DOHH2 (cell line): ENCODE results near the gene BMP8B.

Experiments used
- H3F3A ChIP-seq: fragments of 200-600 bp; sonication (generic), shearing (Covaris generic); 2 replicates; pipeline ENCODE4 v1.6.0; 2016; ENCODE audit warnings: antibody characterized with exemption, mild to moderate bottlenecking; ENCODE audit not compliant: control insufficient read depth, insufficient read depth
- H3K27ac ChIP-seq: fragments of 200-600 bp; sonication (generic); 2 replicates; pipeline ENCODE4 v1.5.1; 2014; ENCODE audit warnings: low read depth, mild to moderate bottlenecking, low read length, moderate library complexity
- H3K27me3 ChIP-seq: fragments of 200-600 bp; sonication (generic); 2 replicates; pipeline ENCODE4 v1.6.1; 2014; ENCODE audit warnings: mild to moderate bottlenecking, low read length, mixed read lengths; ENCODE audit not compliant: control insufficient read depth
- H3K36me3 ChIP-seq: fragments of 200-600 bp; sonication (generic); 2 replicates; pipeline ENCODE4 v1.6.1; 2014; ENCODE audit warnings: mild to moderate bottlenecking, low read length, moderate library complexity, mixed read lengths; ENCODE audit not compliant: control insufficient read depth
- H3K4me1 ChIP-seq: fragments of 200-600 bp; sonication (generic); 2 replicates; pipeline ENCODE4 v1.6.1; 2014; ENCODE audit warnings: mild to moderate bottlenecking, low read length, mixed read lengths; ENCODE audit not compliant: control insufficient read depth
- H3K4me2 ChIP-seq: fragments of 200-600 bp; sonication (generic); 2 replicates; pipeline ENCODE4 v1.6.0; 2014; ENCODE audit warnings: mild to moderate bottlenecking, low read length, moderate library complexity
- H3K4me3 ChIP-seq: fragments of 200-600 bp; sonication (generic); 2 replicates; pipeline ENCODE4 v1.5.1; 2014; ENCODE audit warnings: mild to moderate bottlenecking, low read length, mixed read lengths
- H3K79me2 ChIP-seq: fragments of 200-600 bp; sonication (generic); 2 replicates; pipeline ENCODE4 v1.6.1; 2014; ENCODE audit warnings: mild to moderate bottlenecking, low read length, mixed read lengths; ENCODE audit not compliant: control insufficient read depth
- H3K9me2 ChIP-seq: fragments of 200-600 bp; sonication (generic); replicated peaks from 2 replicates; pipeline ENCODE4 v1.6.1; 2014; ENCODE audit warnings: mild to moderate bottlenecking, low read length, mixed read lengths; ENCODE audit not compliant: control insufficient read depth
- H3K9me3 ChIP-seq: fragments of 200-600 bp; sonication (generic); 2 replicates; pipeline ENCODE4 v1.6.1; 2014; ENCODE audit warnings: antibody characterized with exemption, low read length, mixed read lengths; ENCODE audit not compliant: control insufficient read depth, insufficient read depth
- H4K20me1 ChIP-seq: fragments of 200-600 bp; sonication (generic); 2 replicates; pipeline ENCODE4 v1.6.0; 2014; ENCODE audit warnings: low read depth, mild to moderate bottlenecking, antibody characterized with exemption, low read length, moderate library complexity; ENCODE audit not compliant: control insufficient read depth, insufficient read depth
- CTCF ChIP-seq: fragments of 200-600 bp; sonication (generic); IDR thresholded peaks from one replicate; pipeline ENCODE4 v1.5.1; 2014; ENCODE audit warnings: antibody characterized with exemption, mild to moderate bottlenecking, low read depth, low read length; ENCODE audit not compliant: poor library complexity, severe bottlenecking
- EZH2phosphoT487 ChIP-seq: fragments of 200-600 bp; sonication (generic); IDR thresholded peaks from 2 replicates; pipeline ENCODE4 v1.6.1; 2017; ENCODE audit warnings: borderline replicate concordance, mild to moderate bottlenecking, antibody characterized with exemption, low read length, moderate library complexity, mixed read lengths

The BMP8B gene

GRCh38 chr1:39751595-39751994, 37.1 kb downstream of the BMP8B start:
- Histone ChIP-seq H4K20me1 (no peaks in the 10 kb centered on the region), H3K4me3 (no peak overlapping the region), H3K27ac (no peak overlapping the region), H3K4me1 (no peaks in the 10 kb centered on the region), H3K9me2 (no peaks in the 10 kb centered on the region), H3K4me2 (no peak overlapping the region), H3K9me3 (no peaks in the 10 kb centered on the region), H3K27me3 (no peaks in the 10 kb centered on the region), H3F3A (no peaks in the 10 kb centered on the region), H3K36me3 (peaks cover 84% of the 10 kb centered on the region), H3K79me2 (no peaks in the 10 kb centered on the region)
- no peak for TF ChIP-seq CTCF
- TF ChIP-seq EZH2phosphoT487: no peak

GRCh38 chr1:39745016-39745670, 43.5 kb downstream of the BMP8B start:
- H3K36me3 ChIP-seq: peaks cover 91% of the 10 kb centered on the region
- H3K9me3 ChIP-seq: no peaks in the 10 kb centered on the region
- no peaks in the 10 kb centered on the region for H3K27me3 ChIP-seq
- H3K4me1 ChIP-seq: peaks cover 2% of the 10 kb centered on the region
- TF ChIP-seq EZH2phosphoT487 (no peak), CTCF (no peak)
- H3K4me3 ChIP-seq: no peak overlapping the region
- H3K9me2 ChIP-seq: no peaks in the 10 kb centered on the region
- H3F3A ChIP-seq: no peaks in the 10 kb centered on the region
- 0 out of 2 replicates have a peak, but pooled peaks cover 4% of the 10 kb centered on the region for H4K20me1 ChIP-seq
- H3K79me2 ChIP-seq: peaks cover 14% of the 10 kb centered on the region
- H3K27ac ChIP-seq: no peak overlapping the region
- H3K4me2 ChIP-seq: no peak overlapping the region

GRCh38 chr1:39738622-39739366, 49.9 kb downstream of the BMP8B start, which contains the start of gene PPIE:
PPIE (plus strand) TSS chr1:39738882; CDS start chr1:39738901, 19 bp downstream.
- Histone ChIP-seq H3K9me3 (no peaks in the 10 kb centered on the region), H3K27me3 (peaks cover 7% of the 10 kb centered on the region; the same call in 1 of the 2 replicates), H3K79me2 (peaks cover 30% of the 10 kb centered on the region), H3K4me1 (peaks cover 17% of the 10 kb centered on the region), H3K9me2 (no peaks in the 10 kb centered on the region), H3K36me3 (peaks cover 47% of the 10 kb centered on the region), H3K27ac (peak within 1 kb of the TSS; percentile 16; the same call in 1 of the 2 replicates), H4K20me1 (no peaks in the 10 kb centered on the region), H3F3A (no peaks in the 10 kb centered on the region), H3K4me3 (peak within 1 kb of the TSS; percentile 97), H3K4me2 (peak within 1 kb of the TSS; percentile 96)
- TF ChIP-seq EZH2phosphoT487 (no peak), CTCF (no peak)
